ENCODE data around the gene NPR3. TPM values are rescaled to one million over a fixed set of nuclear protein-coding genes. Genes with fewer than 3 reads are reported as not detected.

Gene NPR3
- total and polyA plus RNA-seq, 3 experiments from 2014 or later: not detected

- peaks cover 0 to 12% (median 2%) of the 10 kb centered on the region in 3 donors for H3K36me3 Mint-ChIP-seq
- peaks cover 12 to 26% (median 22%) of the 10 kb centered on the region in 5 donors for H3K9me3 Mint-ChIP-seq
Observed at GRCh38 chr5:32683125-32683524, 28.0 kb upstream of the NPR3 start.

GRCh38 chr5:32684260-32684659 lies 26.9 kb upstream of the NPR3 start:
- no peak for DNase-seq
- Histone ChIP-seq H3K36me3 (ENCODE audit: insufficient read depth, low read length) (no peaks in the 10 kb centered on the region), H3K4me1 (ENCODE audit: insufficient read depth, low read length) (no peaks in the 10 kb centered on the region), H3K27ac (ENCODE audit: low read depth, low read length) (no peak overlapping the region), H3K4me3 (ENCODE audit: low read length) (no peak overlapping the region), H3K27me3 (ENCODE audit: insufficient read depth, low read length, poor library complexity, severe bottlenecking) (no peaks in the 10 kb centered on the region), H3K9me3 (ENCODE audit: low read length) (no peaks in the 10 kb centered on the region)
- H3K27ac Mint-ChIP-seq: no peak overlapping the region
- peaks cover 0 to 12% (median 2%) of the 10 kb centered on the region in 3 donors for H3K36me3 Mint-ChIP-seq
- H3K4me1 Mint-ChIP-seq: peaks cover 0 to under 1% (median 0%) of the 10 kb centered on the region in 3 donors
- POLR2A ChIA-PET: no interaction called here
- peaks cover 12 to 26% (median 24%) of the 10 kb centered on the region in 5 donors for H3K9me3 Mint-ChIP-seq
- H3K27me3 Mint-ChIP-seq: peaks cover 3 to 28% of the 10 kb centered on the region in 2 donors
- H3K4me3 Mint-ChIP-seq: no peak overlapping the region
- CTCF ChIA-PET: no interaction called here

More at GRCh38 chr5:32683125-32683524, 28.0 kb upstream of the NPR3 start:
- H3K4me1 ChIP-seq (ENCODE audit: insufficient read depth, low read length): no peaks in the 10 kb centered on the region
- POLR2A ChIA-PET: no interaction called here
- no peak for DNase-seq
- no peaks in the 10 kb centered on the region for H3K27me3 ChIP-seq (ENCODE audit: insufficient read depth, low read length, poor library complexity, severe bottlenecking)
- peaks cover 0 to 6% (median 0%) of the 10 kb centered on the region in 3 donors for H3K4me1 Mint-ChIP-seq
- CTCF ChIA-PET: no interaction called here
- H3K27ac ChIP-seq (ENCODE audit: low read depth, low read length): no peak overlapping the region
- H3K36me3 ChIP-seq (ENCODE audit: insufficient read depth, low read length): no peaks in the 10 kb centered on the region
- H3K9me3 ChIP-seq (ENCODE audit: low read length): no peaks in the 10 kb centered on the region
- no peak overlapping the region for H3K27ac Mint-ChIP-seq
- H3K4me3 Mint-ChIP-seq: no peak overlapping the region
- H3K27me3 Mint-ChIP-seq: peaks cover 2 to 19% of the 10 kb centered on the region in 2 donors
- H3K4me3 ChIP-seq (ENCODE audit: low read length): no peak overlapping the region

- no peak for DNase-seq
- Histone ChIP-seq H3K27me3 (ENCODE audit: insufficient read depth, low read length, poor library complexity, severe bottlenecking) (no peaks in the 10 kb centered on the region), H3K4me3 (ENCODE audit: low read length) (no peak overlapping the region), H3K9me3 (ENCODE audit: low read length) (no peaks in the 10 kb centered on the region), H3K36me3 (ENCODE audit: insufficient read depth, low read length) (no peaks in the 10 kb centered on the region), H3K27ac (ENCODE audit: low read depth, low read length) (no peak overlapping the region), H3K4me1 (ENCODE audit: insufficient read depth, low read length) (no peaks in the 10 kb centered on the region)
- H3K9me3 Mint-ChIP-seq: peaks cover 12 to 26% (median 24%) of the 10 kb centered on the region in 5 donors
- no peak overlapping the region for H3K4me3 Mint-ChIP-seq
- ChIA-PET CTCF (no interaction called here), POLR2A (no interaction called here)
- peaks cover 0 to 12% (median 2%) of the 10 kb centered on the region in 3 donors for H3K36me3 Mint-ChIP-seq
- H3K27me3 Mint-ChIP-seq: peaks cover 5 to 25% of the 10 kb centered on the region in 2 donors
- H3K4me1 Mint-ChIP-seq: no peaks in the 10 kb centered on the region
- no peak overlapping the region for H3K27ac Mint-ChIP-seq
Observed at GRCh38 chr5:32686799-32687498, 24.2 kb upstream of the NPR3 start.

GRCh38 chr5:32687499-32687831 lies 23.7 kb upstream of the NPR3 start:
- ChIA-PET CTCF (no interaction called here), POLR2A (no interaction called here)
- H3K36me3 ChIP-seq (ENCODE audit: insufficient read depth, low read length): no peaks in the 10 kb centered on the region
- no peaks in the 10 kb centered on the region for H3K4me1 Mint-ChIP-seq
- H3K27ac ChIP-seq (ENCODE audit: low read depth, low read length): no peak overlapping the region
- no peak overlapping the region for H3K4me3 ChIP-seq (ENCODE audit: low read length)
- H3K27ac Mint-ChIP-seq: no peak overlapping the region
- peaks cover 12 to 26% (median 24%) of the 10 kb centered on the region in 5 donors for H3K9me3 Mint-ChIP-seq
- H3K4me3 Mint-ChIP-seq: no peak overlapping the region
- H3K4me1 ChIP-seq (ENCODE audit: insufficient read depth, low read length): no peaks in the 10 kb centered on the region
- peaks cover 5 to 25% of the 10 kb centered on the region in 2 donors for H3K27me3 Mint-ChIP-seq
- no peaks in the 10 kb centered on the region for H3K9me3 ChIP-seq (ENCODE audit: low read length)
- H3K36me3 Mint-ChIP-seq: peaks cover 0 to 12% (median 2%) of the 10 kb centered on the region in 3 donors
- DNase-seq: no peak
- H3K27me3 ChIP-seq (ENCODE audit: insufficient read depth, low read length, poor library complexity, severe bottlenecking): no peaks in the 10 kb centered on the region

GRCh38 chr5:32690153-32690552 lies 21.0 kb upstream of the NPR3 start:
- Mint-ChIP-seq H3K27me3 (peaks cover 5 to 25% of the 10 kb centered on the region in 2 donors), H3K9me3 (peaks cover 6 to 12% (median 9%) of the 10 kb centered on the region in 5 donors), H3K27ac (no peak overlapping the region), H3K4me1 (no peaks in the 10 kb centered on the region), H3K4me3 (no peak overlapping the region), H3K36me3 (peaks cover 0 to 1% (median 0%) of the 10 kb centered on the region in 3 donors)
- POLR2A ChIA-PET: no interaction called here
- H3K4me1 ChIP-seq (ENCODE audit: insufficient read depth, low read length): no peaks in the 10 kb centered on the region
- no peak overlapping the region for H3K27ac ChIP-seq (ENCODE audit: low read depth, low read length)
- no peak overlapping the region for H3K4me3 ChIP-seq (ENCODE audit: low read length)
- H3K27me3 ChIP-seq (ENCODE audit: insufficient read depth, low read length, poor library complexity, severe bottlenecking): no peaks in the 10 kb centered on the region
- no peak for DNase-seq
- no peaks in the 10 kb centered on the region for H3K9me3 ChIP-seq (ENCODE audit: low read length)
- no peaks in the 10 kb centered on the region for H3K36me3 ChIP-seq (ENCODE audit: insufficient read depth, low read length)
- CTCF ChIA-PET: no interaction called here

GRCh38 chr5:32690666-32691065 lies 20.5 kb upstream of the NPR3 start:
- Mint-ChIP-seq H3K27me3 (peaks cover 5 to 25% of the 10 kb centered on the region in 2 donors), H3K4me3 (no peak overlapping the region), H3K4me1 (no peaks in the 10 kb centered on the region), H3K27ac (no peak overlapping the region), H3K9me3 (peaks cover 3 to 10% (median 6%) of the 10 kb centered on the region in 5 donors), H3K36me3 (no peaks in the 10 kb centered on the region)
- Histone ChIP-seq H3K27me3 (ENCODE audit: insufficient read depth, low read length, poor library complexity, severe bottlenecking) (no peaks in the 10 kb centered on the region), H3K27ac (ENCODE audit: low read depth, low read length) (no peak overlapping the region), H3K4me1 (ENCODE audit: insufficient read depth, low read length) (no peaks in the 10 kb centered on the region), H3K9me3 (ENCODE audit: low read length) (no peaks in the 10 kb centered on the region), H3K4me3 (ENCODE audit: low read length) (no peak overlapping the region), H3K36me3 (ENCODE audit: insufficient read depth, low read length) (no peaks in the 10 kb centered on the region)
- no peak for DNase-seq
- ChIA-PET CTCF (no interaction called here), POLR2A (no interaction called here)

GRCh38 chr5:32692036-32692746 lies 18.9 kb upstream of the NPR3 start:
- H3K27ac ChIP-seq (ENCODE audit: low read depth, low read length): no peak overlapping the region
- Mint-ChIP-seq H3K27me3 (peaks cover 3 to 18% of the 10 kb centered on the region in 2 donors), H3K36me3 (no peaks in the 10 kb centered on the region), H3K4me3 (no peak overlapping the region), H3K4me1 (no peaks in the 10 kb centered on the region), H3K9me3 (peaks cover 0 to 13% (median 9%) of the 10 kb centered on the region in 5 donors), H3K27ac (no peak overlapping the region)
- H3K9me3 ChIP-seq (ENCODE audit: low read length): no peaks in the 10 kb centered on the region
- no peaks in the 10 kb centered on the region for H3K4me1 ChIP-seq (ENCODE audit: insufficient read depth, low read length)
- no peak for DNase-seq
- no peaks in the 10 kb centered on the region for H3K27me3 ChIP-seq (ENCODE audit: insufficient read depth, low read length, poor library complexity, severe bottlenecking)
- H3K36me3 ChIP-seq (ENCODE audit: insufficient read depth, low read length): no peaks in the 10 kb centered on the region
- ChIA-PET CTCF (no interaction called here), POLR2A (no interaction called here)
- H3K4me3 ChIP-seq (ENCODE audit: low read length): no peak overlapping the region

GRCh38 chr5:32703957-32704356 lies 7.2 kb upstream of the NPR3 start:
- Mint-ChIP-seq H3K36me3 (no peaks in the 10 kb centered on the region), H3K27me3 (peaks cover 20 to 51% of the 10 kb centered on the region in 2 donors), H3K4me3 (no peak overlapping the region), H3K4me1 (peaks cover 0 to 2% (median 1%) of the 10 kb centered on the region in 3 donors), H3K27ac (no peak overlapping the region), H3K9me3 (peaks cover 8 to 16% (median 13%) of the 10 kb centered on the region in 5 donors)
- H3K27ac ChIP-seq (ENCODE audit: low read depth, low read length): no peak overlapping the region
- no peaks in the 10 kb centered on the region for H3K27me3 ChIP-seq (ENCODE audit: insufficient read depth, low read length, poor library complexity, severe bottlenecking)
- DNase-seq: no peak
- CTCF ChIA-PET: no interaction called here
- H3K4me1 ChIP-seq (ENCODE audit: insufficient read depth, low read length): no peaks in the 10 kb centered on the region
- no peaks in the 10 kb centered on the region for H3K9me3 ChIP-seq (ENCODE audit: low read length)
- POLR2A ChIA-PET: no interaction called here
- H3K36me3 ChIP-seq (ENCODE audit: insufficient read depth, low read length): no peaks in the 10 kb centered on the region
- H3K4me3 ChIP-seq (ENCODE audit: low read length): no peak overlapping the region
